NCI-H2227 (cell line): ENCODE data around the gene NPAS3.
A peak's percentile ranks its signal among the peaks of the same experiment; 100 is the strongest.

Experiments
- DNase-seq: peaks from one replicate; lab custom pipeline; 2025; ENCODE audit not compliant: unreplicated experiment; lab: John Stamatoyannopoulos, UW

The NPAS3 gene

GRCh38 chr14:33240466-33240865, 301.8 kb downstream of the NPAS3 start:
- no peak for DNase-seq

- DNase-seq = no peak
These were observed 302.7 kb downstream of the NPAS3 start for GRCh38 chr14:33241331-33241730.

- no peak for DNase-seq
These were observed 310.6 kb downstream of the NPAS3 start for GRCh38 chr14:33249233-33249820.

GRCh38 chr14:33250963-33251362, 312.3 kb downstream of the NPAS3 start:
- DNase-seq = no peak

- no peak for DNase-seq
These were observed 315.7 kb downstream of the NPAS3 start for GRCh38 chr14:33254342-33254741.

GRCh38 chr14:33254861-33255395, 316.2 kb downstream of the NPAS3 start:
- DNase-seq = peak; percentile 28

- no peak for DNase-seq
These were observed 319.1 kb downstream of the NPAS3 start for GRCh38 chr14:33257796-33258195.

GRCh38 chr14:33259764-33260163, 321.1 kb downstream of the NPAS3 start:
- no peak for DNase-seq

- DNase-seq = no peak
These were observed 332.5 kb downstream of the NPAS3 start for GRCh38 chr14:33271216-33271615.

- DNase-seq = no peak
These were observed 333.2 kb downstream of the NPAS3 start for GRCh38 chr14:33271891-33272290.

- no peak for DNase-seq
These were observed 335.3 kb downstream of the NPAS3 start for GRCh38 chr14:33273978-33274377.

GRCh38 chr14:33275879-33276278, 337.2 kb downstream of the NPAS3 start:
- no peak for DNase-seq

- no peak for DNase-seq
These were observed 341.2 kb downstream of the NPAS3 start for GRCh38 chr14:33279865-33280264.

- no peak for DNase-seq
These were observed 342.0 kb downstream of the NPAS3 start for GRCh38 chr14:33280646-33281045.

GRCh38 chr14:33282331-33283230, 343.9 kb downstream of the NPAS3 start:
- DNase-seq = peak; percentile 41

- no peak for DNase-seq
These were observed 347.4 kb downstream of the NPAS3 start for GRCh38 chr14:33285902-33286700.

- DNase-seq = no peak
These were observed 348.5 kb downstream of the NPAS3 start for GRCh38 chr14:33287189-33287588.

GRCh38 chr14:33290641-33291040, 352.0 kb downstream of the NPAS3 start:
- no peak for DNase-seq

- DNase-seq = no peak
These were observed 352.9 kb downstream of the NPAS3 start for GRCh38 chr14:33291529-33292104.

GRCh38 chr14:33294419-33294818, 355.7 kb downstream of the NPAS3 start:
- no peak for DNase-seq

GRCh38 chr14:33297565-33297964, 358.9 kb downstream of the NPAS3 start:
- no peak for DNase-seq
